Activated CD8-positive, alpha-beta T cell treated with anti-CD3 and anti-CD28 coated beads for 36 hours (primary cell): ENCODE data around the gene B9D1. TPM values are rescaled to one million over a fixed set of nuclear protein-coding genes. Genes with fewer than 3 reads are reported as not detected.

ENCODE experiments used
- ATAC-seq: fragments of 200-7000 bp; cut with Tn5 transposase; one replicate; pipeline ENCODE4 v1.10.0; 2021; ENCODE audit warnings: mild to moderate bottlenecking, moderate library complexity
- CTCF ChIA-PET: fragments of 350-600 bp; sonication (Branson Sonifier 250); formaldehyde crosslinking; loops from one replicate; lab custom pipeline; 2021; ENCODE audit warnings: antibody characterized with exemption; lab: Charles Lee
- POLR2A ChIA-PET: fragments of 350-600 bp; sonication (Branson Sonifier 250); formaldehyde crosslinking; loops from one replicate; lab custom pipeline; 2021; ENCODE audit warnings: antibody characterized with exemption; lab: Charles Lee
- DNase-seq: peaks from one replicate; pipeline ENCODE4 v3.0.0-alpha.2; 2020
- H3K27ac Mint-ChIP-seq: one replicate; pipeline ENCODE4 v1.8.0; 2021; ENCODE audit warnings: mild to moderate bottlenecking, mixed read lengths
- H3K27me3 Mint-ChIP-seq: one replicate; pipeline ENCODE4 v1.8.0; 2021; ENCODE audit warnings: mixed read lengths
- H3K36me3 Mint-ChIP-seq: one replicate; pipeline ENCODE4 v1.8.0; 2021; ENCODE audit warnings: low read depth, mixed read lengths
- H3K4me1 Mint-ChIP-seq: one replicate; pipeline ENCODE4 v1.8.0; 2021; ENCODE audit warnings: low read depth, mixed read lengths
- H3K4me3 Mint-ChIP-seq: one replicate; pipeline ENCODE4 v1.8.0; 2021; ENCODE audit warnings: mild to moderate bottlenecking, moderate library complexity, mixed read lengths
- H3K9me3 Mint-ChIP-seq: one replicate; pipeline ENCODE4 v1.8.0; 2021; ENCODE audit warnings: mixed read lengths
- intact Hi-C: fragments of 100-400 bp; cut with micrococcal nuclease; formaldehyde crosslinking; loops from one replicate; pipeline ENCODE4 v1.10.0; 2022
- total RNA-seq, 2 experiments: library from RNA; stranded (reverse); gene quantifications; one replicate each; pipeline ENCODE4 v1.2.3, GENCODE V29; 2021
- TF ChIP-seq, protein P1 (sequence below): fragments of 200-600 bp; IDR thresholded peaks from one replicate; pipeline ENCODE4 v1.8.0; 2022; ENCODE audit warnings: antibody characterized with exemption, mild to moderate bottlenecking

The B9D1 gene
- total RNA-seq, 2 experiments from 2014 or later: 7.2 to 9.4 TPM

DNA sequence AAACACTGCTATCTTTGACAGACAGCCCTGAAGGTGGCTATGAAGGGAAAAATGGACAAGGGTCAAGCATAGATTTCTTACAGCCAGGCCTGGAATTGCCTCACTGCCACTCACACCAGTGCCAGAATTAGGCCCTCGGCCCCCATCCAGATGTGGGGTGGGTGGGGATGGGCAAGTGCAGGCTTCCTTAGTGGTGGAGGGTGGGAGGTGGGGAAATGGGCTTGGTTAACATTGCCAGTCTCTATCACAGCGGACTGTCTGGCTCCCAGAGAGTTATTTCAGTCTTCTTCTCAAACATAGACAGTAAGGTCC lies 24.9 kb downstream of the B9D1 start:
- no peak overlapping the region for H3K4me3 Mint-ChIP-seq
- TF ChIP-seq, protein P1, sequence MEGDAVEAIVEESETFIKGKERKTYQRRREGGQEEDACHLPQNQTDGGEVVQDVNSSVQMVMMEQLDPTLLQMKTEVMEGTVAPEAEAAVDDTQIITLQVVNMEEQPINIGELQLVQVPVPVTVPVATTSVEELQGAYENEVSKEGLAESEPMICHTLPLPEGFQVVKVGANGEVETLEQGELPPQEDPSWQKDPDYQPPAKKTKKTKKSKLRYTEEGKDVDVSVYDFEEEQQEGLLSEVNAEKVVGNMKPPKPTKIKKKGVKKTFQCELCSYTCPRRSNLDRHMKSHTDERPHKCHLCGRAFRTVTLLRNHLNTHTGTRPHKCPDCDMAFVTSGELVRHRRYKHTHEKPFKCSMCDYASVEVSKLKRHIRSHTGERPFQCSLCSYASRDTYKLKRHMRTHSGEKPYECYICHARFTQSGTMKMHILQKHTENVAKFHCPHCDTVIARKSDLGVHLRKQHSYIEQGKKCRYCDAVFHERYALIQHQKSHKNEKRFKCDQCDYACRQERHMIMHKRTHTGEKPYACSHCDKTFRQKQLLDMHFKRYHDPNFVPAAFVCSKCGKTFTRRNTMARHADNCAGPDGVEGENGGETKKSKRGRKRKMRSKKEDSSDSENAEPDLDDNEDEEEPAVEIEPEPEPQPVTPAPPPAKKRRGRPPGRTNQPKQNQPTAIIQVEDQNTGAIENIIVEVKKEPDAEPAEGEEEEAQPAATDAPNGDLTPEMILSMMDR: no peak
- POLR2A ChIA-PET: no interaction called here
- DNase-seq (no peak), ATAC-seq (no peak)
- CTCF ChIA-PET: interaction anchor here (1.0 to 2.0 kb wide), 9 partner anchors 13 to 110 kb away, joined by 3 to 11 read pairs (median 5); no protein-coding TSS in a partner anchor
- H3K36me3 Mint-ChIP-seq: no peaks in the 10 kb centered on the region
- H3K9me3 Mint-ChIP-seq: no peaks in the 10 kb centered on the region
- peaks cover 2% of the 10 kb centered on the region for H3K4me1 Mint-ChIP-seq
- no peak overlapping the region for H3K27ac Mint-ChIP-seq
- H3K27me3 Mint-ChIP-seq: peaks cover 28% of the 10 kb centered on the region
- intact Hi-C loops: no loop called here

DNA sequence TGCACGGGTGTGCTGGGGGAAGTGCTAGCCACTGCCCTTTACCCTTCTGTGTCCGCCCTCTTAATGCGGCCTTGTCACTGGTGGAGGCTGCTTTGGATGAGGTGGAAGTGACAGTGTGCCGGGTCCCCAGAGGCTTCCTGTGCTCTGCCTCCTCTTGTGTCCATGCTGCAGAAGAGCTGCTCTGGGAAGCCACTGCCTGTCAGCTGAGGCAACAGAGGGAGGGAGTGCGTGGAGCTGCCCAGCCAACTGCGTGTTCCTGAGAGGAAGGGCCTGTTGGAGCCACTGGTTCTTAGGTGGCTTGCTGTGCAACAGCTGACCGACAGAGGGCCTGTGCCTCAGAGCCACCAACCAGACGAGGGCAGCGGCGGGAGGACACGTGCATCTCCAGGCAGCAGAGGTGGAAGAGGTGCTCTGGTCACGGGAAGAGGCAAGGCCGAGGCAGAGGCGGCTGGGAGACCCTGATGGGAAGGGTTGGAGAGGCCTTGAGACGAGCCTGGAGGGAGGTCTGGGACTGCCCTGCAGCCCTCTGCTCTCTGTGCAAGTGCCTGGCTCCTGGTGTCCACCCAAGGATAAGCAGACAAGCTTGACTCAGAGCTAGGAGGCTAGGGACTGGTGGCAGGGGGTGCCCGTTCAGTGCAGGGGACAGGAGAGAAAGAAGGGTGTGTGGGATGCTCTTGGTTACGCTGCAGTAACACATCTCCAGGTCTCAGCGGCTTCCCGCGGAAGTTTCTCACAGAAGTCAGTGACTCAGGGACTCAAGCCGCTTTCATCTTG lies 25.4 kb downstream of the B9D1 start:
- TF ChIP-seq, protein P1: no peak
- DNase-seq (no peak), ATAC-seq (no peak)
- H3K9me3 Mint-ChIP-seq: no peaks in the 10 kb centered on the region
- H3K36me3 Mint-ChIP-seq: no peaks in the 10 kb centered on the region
- CTCF ChIA-PET: interaction anchor here (1.1 to 2.0 kb wide), 7 partner anchors 13 to 89 kb away, joined by 3 to 11 read pairs (median 5); no protein-coding TSS in a partner anchor
- intact Hi-C loops: no loop called here
- no peak overlapping the region for H3K4me3 Mint-ChIP-seq
- H3K27ac Mint-ChIP-seq: no peak overlapping the region
- POLR2A ChIA-PET: no interaction called here
- H3K4me1 Mint-ChIP-seq: peaks cover 4% of the 10 kb centered on the region
- peaks cover 28% of the 10 kb centered on the region for H3K27me3 Mint-ChIP-seq

DNA sequence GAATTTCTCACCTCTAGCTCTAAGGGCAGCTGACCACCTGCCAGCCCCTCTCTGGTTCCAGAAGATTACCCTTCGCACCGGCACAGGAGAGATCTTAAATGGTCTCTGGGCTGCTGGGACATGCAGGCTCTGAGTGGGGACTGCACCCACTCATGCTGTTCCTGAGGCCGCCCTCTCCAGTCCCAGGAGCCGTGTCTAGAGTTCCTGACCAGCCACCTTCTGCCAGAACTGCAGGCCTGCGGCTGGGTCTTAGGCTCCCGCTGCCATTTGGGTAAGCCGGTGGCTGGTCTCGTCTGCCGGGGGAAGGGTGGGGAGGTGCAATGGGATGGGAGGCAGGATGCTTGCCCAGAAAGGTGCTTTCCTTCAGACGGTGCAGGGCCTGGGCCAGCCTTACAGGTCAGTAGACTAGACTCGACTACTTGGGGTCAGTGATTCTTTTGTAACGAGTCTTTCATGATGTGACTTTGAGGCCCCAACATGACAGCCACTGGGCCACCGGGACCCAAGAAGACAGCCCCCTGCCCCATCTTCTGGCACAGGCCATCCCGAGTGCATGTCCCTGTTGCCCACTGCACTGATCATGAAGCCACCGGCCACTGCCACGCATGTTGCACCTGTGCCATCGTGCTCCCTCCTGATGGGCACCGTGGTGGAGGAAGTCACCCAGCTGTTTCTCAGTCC lies 26.4 kb downstream of the B9D1 start:
- CTCF ChIA-PET: no interaction called here
- no peaks in the 10 kb centered on the region for H3K36me3 Mint-ChIP-seq
- POLR2A ChIA-PET: no interaction called here

DNA sequence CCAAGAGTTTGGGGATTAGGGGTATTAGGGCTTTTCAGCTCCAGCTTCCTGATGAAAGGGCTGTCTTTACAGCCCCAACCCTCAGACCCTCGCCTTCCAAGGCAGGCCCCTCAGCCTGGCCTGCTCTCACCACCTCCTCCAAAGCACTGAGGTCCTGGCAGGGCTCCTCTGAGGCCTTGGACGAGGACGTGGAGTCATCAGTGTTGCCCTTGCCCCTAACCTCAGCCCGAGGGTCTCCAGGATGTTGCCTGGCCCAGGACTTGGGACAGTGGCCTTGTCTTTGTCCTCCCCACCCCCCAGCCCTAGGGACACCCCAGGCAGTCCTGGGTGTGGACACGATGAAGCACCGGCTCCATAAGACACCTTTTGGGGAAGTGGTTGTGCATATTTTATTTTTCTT lies 28.2 kb downstream of the B9D1 start:
- no peak overlapping the region for H3K27ac Mint-ChIP-seq
- no peaks in the 10 kb centered on the region for H3K9me3 Mint-ChIP-seq
- POLR2A ChIA-PET: no interaction called here
- H3K36me3 Mint-ChIP-seq: no peaks in the 10 kb centered on the region
- no peak for ATAC-seq
- CTCF ChIA-PET: no interaction called here
- H3K4me1 Mint-ChIP-seq: peaks cover 4% of the 10 kb centered on the region
- intact Hi-C loops: no loop called here
- TF ChIP-seq, protein P1: no peak
- peaks cover 16% of the 10 kb centered on the region for H3K27me3 Mint-ChIP-seq
- no peak for DNase-seq
- H3K4me3 Mint-ChIP-seq: no peak overlapping the region

More for the DNA sequence above, 26.4 kb downstream of the B9D1 start:
- H3K4me1 Mint-ChIP-seq: peaks cover 4% of the 10 kb centered on the region
- peaks cover 23% of the 10 kb centered on the region for H3K27me3 Mint-ChIP-seq
- ATAC-seq (no peak), DNase-seq (no peak)
- H3K4me3 Mint-ChIP-seq: no peak overlapping the region
- H3K27ac Mint-ChIP-seq: no peak overlapping the region
- H3K9me3 Mint-ChIP-seq: no peaks in the 10 kb centered on the region
- intact Hi-C loops: no loop called here
- TF ChIP-seq, protein P1: no peak

DNA sequence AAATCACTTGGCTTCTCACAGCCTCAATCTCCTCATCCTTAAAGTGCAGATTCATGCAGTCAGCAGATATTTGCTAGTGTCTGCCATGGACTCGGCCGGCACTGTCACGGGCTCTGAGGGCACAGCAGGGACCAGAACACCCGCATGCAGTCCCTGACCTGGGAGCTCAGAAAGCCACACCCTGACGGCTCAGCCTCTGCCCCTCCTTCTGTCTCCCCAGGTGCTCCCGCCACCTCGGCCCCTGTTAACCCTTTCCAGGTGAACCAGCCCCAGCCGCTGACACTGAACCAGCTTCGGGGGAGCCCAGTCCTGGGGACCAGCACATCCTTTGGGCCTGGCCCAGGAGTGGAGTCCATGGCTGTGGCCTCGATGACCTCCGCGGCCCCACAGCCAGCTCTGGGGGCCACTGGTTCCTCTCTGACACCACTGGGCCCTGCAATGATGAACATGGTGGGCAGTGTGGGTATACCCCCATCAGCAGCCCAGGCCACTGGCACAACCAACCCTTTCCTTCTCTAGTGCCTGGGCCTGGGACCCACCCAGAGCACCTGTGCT lies 28.7 kb downstream of the B9D1 start:
- H3K36me3 Mint-ChIP-seq: no peaks in the 10 kb centered on the region
- intact Hi-C loops: no loop called here
- TF ChIP-seq, protein P1: no peak
- ATAC-seq (no peak), DNase-seq (no peak)
- H3K9me3 Mint-ChIP-seq: no peaks in the 10 kb centered on the region
- H3K27ac Mint-ChIP-seq: no peak overlapping the region
- peaks cover 14% of the 10 kb centered on the region for H3K27me3 Mint-ChIP-seq
- ChIA-PET CTCF (no interaction called here), POLR2A (no interaction called here)
- peaks cover 4% of the 10 kb centered on the region for H3K4me1 Mint-ChIP-seq
- H3K4me3 Mint-ChIP-seq: no peak overlapping the region
